Liver (tissue), 4 donors: Measurements from ENCODE around the gene TBX6. TPM values are rescaled to one million over a fixed set of nuclear protein-coding genes. Genes with fewer than 3 reads are reported as not detected.

Source experiments
- polyA plus RNA-seq, 2 donors: library from polyadenylated mRNA; stranded (reverse) in 1 of 2; unstranded in 1 of 2; fragments of 200-250 nt in 1 of 2; fragments of >200 nt in 1 of 2; fragmentation: Nextera tagmentation in 1 of 2; extraction: Ambion mirVana in 1 of 2; gene quantifications; one replicate each; pipeline versions ENCODE4 v1.2.1 to v1.2.3, GENCODE V29; 2013 to 2015
- total RNA-seq, 2 donors: library from RNA; depleted of rRNA; stranded (reverse); fragments of >200 nt; gene quantifications; one replicate each; pipeline ENCODE4 v1.2.3, GENCODE V29; 2014
- donor health status: healthy.
- donor health status: healthy.
- donor health status: healthy.

The TBX6 gene
- total and polyA plus RNA-seq, 4 donors, result 0.09 to 0.26 (median 0.18) TPM

Other genes starting within 250 kb of the TBX6 start
- gene CDIPT, start 228.7 kb downstream of the TBX6 start, total RNA-seq, result 10 to 100 TPM; 31.4 to 38.7 TPM
- 100 to 1,000 TPM in 1 of 2 donors, 10 to 100 TPM in 1; 38.1 to 102 TPM for gene CDIPT, start 228.7 kb downstream of the TBX6 start, polyA plus RNA-seq
- under 1 TPM; 0.25 to 0.37 TPM for gene SEZ6L2, start 192.4 kb downstream of the TBX6 start, total RNA-seq
- under 1 TPM; 0.24 to 0.35 TPM for gene SEZ6L2, start 192.4 kb downstream of the TBX6 start, polyA plus RNA-seq
- under 1 TPM in 1 of 2 donors, not detected in 1; 0.25 TPM for gene ASPHD1, start 191.4 kb downstream of the TBX6 start, total RNA-seq
- under 1 TPM in 1 of 2 donors, not detected in 1; 0.28 TPM for gene ASPHD1, start 191.4 kb downstream of the TBX6 start, polyA plus RNA-seq
- gene KCTD13, start 165.7 kb downstream of the TBX6 start, total RNA-seq, result 10 to 100 TPM in 1 of 2 donors, 1 to 10 TPM in 1; 3.1 to 13.1 TPM
- gene KCTD13, start 165.7 kb downstream of the TBX6 start, polyA plus RNA-seq, result 1 to 10 TPM; 2.7 to 4.4 TPM
- 10 to 100 TPM; 25.5 to 29.6 TPM for gene TMEM219, start 129.8 kb downstream of the TBX6 start, total RNA-seq
- 10 to 100 TPM; 64.1 to 75.9 TPM for gene TMEM219, start 129.8 kb downstream of the TBX6 start, polyA plus RNA-seq
- 10 to 100 TPM; 19.0 to 27.9 TPM for gene TAOK2, start 118.1 kb downstream of the TBX6 start, total RNA-seq
- gene TAOK2, start 118.1 kb downstream of the TBX6 start, polyA plus RNA-seq, result 10 to 100 TPM in 1 of 2 donors, 1 to 10 TPM in 1; 2.2 to 12.9 TPM
- 10 to 100 TPM in 1 of 2 donors, 1 to 10 TPM in 1; 9.2 to 10.5 TPM for gene HIRIP3, start 96.3 kb downstream of the TBX6 start, total RNA-seq
- gene HIRIP3, start 96.3 kb downstream of the TBX6 start, polyA plus RNA-seq, result 1 to 10 TPM; 5.7 to 9.0 TPM
- 10 to 100 TPM; 11.7 to 24.8 TPM for gene INO80E, start 95.7 kb downstream of the TBX6 start, total RNA-seq
- gene INO80E, start 95.7 kb downstream of the TBX6 start, polyA plus RNA-seq, result 10 to 100 TPM in 1 of 2 donors, 1 to 10 TPM in 1; 8.0 to 22.8 TPM
- gene DOC2A, start 80.9 kb downstream of the TBX6 start, total RNA-seq, result under 1 TPM in 1 of 2 donors, not detected in 1; 0.17 TPM
- gene DOC2A, start 80.9 kb downstream of the TBX6 start, polyA plus RNA-seq, result under 1 TPM; 0.09 to 0.22 TPM
- not detected for gene C16orf92, start 68.7 kb downstream of the TBX6 start, total RNA-seq
- gene C16orf92, start 68.7 kb downstream of the TBX6 start, polyA plus RNA-seq, result not detected
- under 1 TPM in 1 of 2 donors, not detected in 1; 0.65 TPM for gene TLCD3B, start 60.7 kb downstream of the TBX6 start, total RNA-seq
- under 1 TPM in 1 of 2 donors, not detected in 1; 0.05 TPM for gene TLCD3B, start 60.7 kb downstream of the TBX6 start, polyA plus RNA-seq
- gene ALDOA, start 26.2 kb downstream of the TBX6 start, total RNA-seq, result 10 to 100 TPM; 96.8 to 99.3 TPM
- gene ALDOA, start 26.2 kb downstream of the TBX6 start, polyA plus RNA-seq, result 100 to 1,000 TPM; 142 to 251 TPM
- 10 to 100 TPM; 49.7 to 68.7 TPM for gene PPP4C, start 15.9 kb downstream of the TBX6 start, total RNA-seq
- 10 to 100 TPM; 56.3 to 79.6 TPM for gene PPP4C, start 15.9 kb downstream of the TBX6 start, polyA plus RNA-seq
- gene YPEL3, start 4.3 kb upstream of the TBX6 start, total RNA-seq, result 10 to 100 TPM; 10.5 to 42.7 TPM
- 10 to 100 TPM; 19.7 to 29.2 TPM for gene YPEL3, start 4.3 kb upstream of the TBX6 start, polyA plus RNA-seq
- under 1 TPM; 0.42 to 0.67 TPM for gene GDPD3, start 21.6 kb upstream of the TBX6 start, total RNA-seq
- gene GDPD3, start 21.6 kb upstream of the TBX6 start, polyA plus RNA-seq, result under 1 TPM; 0.43 to 0.71 TPM
- 1 to 10 TPM; 3.7 to 8.7 TPM for gene MAPK3, start 31.3 kb upstream of the TBX6 start, total RNA-seq
- gene MAPK3, start 31.3 kb upstream of the TBX6 start, polyA plus RNA-seq, result 10 to 100 TPM in 1 of 2 donors, 1 to 10 TPM in 1; 7.5 to 18.6 TPM
- 10 to 100 TPM; 12.7 to 26.7 TPM for gene CORO1A, start 91.7 kb upstream of the TBX6 start, total RNA-seq
- 10 to 100 TPM in 1 of 2 donors, 1 to 10 TPM in 1; 6.0 to 16.7 TPM for gene CORO1A, start 91.7 kb upstream of the TBX6 start, polyA plus RNA-seq
- gene BOLA2B, start 101.7 kb upstream of the TBX6 start, total RNA-seq, result 10 to 100 TPM; 21.2 to 79.8 TPM
- gene BOLA2B, start 101.7 kb upstream of the TBX6 start, polyA plus RNA-seq, result 10 to 100 TPM; 47.6 to 66.0 TPM
- gene SLX1A, start 102.0 kb upstream of the TBX6 start, total RNA-seq, result 10 to 100 TPM; 37.1 to 37.9 TPM
- gene SLX1A, start 102.0 kb upstream of the TBX6 start, polyA plus RNA-seq, result 10 to 100 TPM; 46.1 to 55.2 TPM
- 1 to 10 TPM; 2.8 to 9.4 TPM for gene SULT1A3, start 107.3 kb upstream of the TBX6 start, total RNA-seq
- gene SULT1A3, start 107.3 kb upstream of the TBX6 start, polyA plus RNA-seq, result 10 to 100 TPM; 12.6 to 13.8 TPM
- 1 to 10 TPM; 1.3 to 1.5 TPM for gene NPIPB13, start 156.6 kb upstream of the TBX6 start, total RNA-seq
- 1 to 10 TPM in 1 of 2 donors, under 1 TPM in 1; 0.70 to 1.4 TPM for gene NPIPB13, start 156.6 kb upstream of the TBX6 start, polyA plus RNA-seq